Hematopoietic multipotent progenitor cell treated with erythropoietin and hydrocortisone succinate and interleukin-3 and kit ligand, for 8 days (in vitro differentiated cells): Measurements from ENCODE around the gene ZBTB7B.

Experiments used
- DNase-seq: peaks from one replicate; pipeline ENCODE4 v3.0.0-alpha.2; 2015

The ZBTB7B gene

DNA sequence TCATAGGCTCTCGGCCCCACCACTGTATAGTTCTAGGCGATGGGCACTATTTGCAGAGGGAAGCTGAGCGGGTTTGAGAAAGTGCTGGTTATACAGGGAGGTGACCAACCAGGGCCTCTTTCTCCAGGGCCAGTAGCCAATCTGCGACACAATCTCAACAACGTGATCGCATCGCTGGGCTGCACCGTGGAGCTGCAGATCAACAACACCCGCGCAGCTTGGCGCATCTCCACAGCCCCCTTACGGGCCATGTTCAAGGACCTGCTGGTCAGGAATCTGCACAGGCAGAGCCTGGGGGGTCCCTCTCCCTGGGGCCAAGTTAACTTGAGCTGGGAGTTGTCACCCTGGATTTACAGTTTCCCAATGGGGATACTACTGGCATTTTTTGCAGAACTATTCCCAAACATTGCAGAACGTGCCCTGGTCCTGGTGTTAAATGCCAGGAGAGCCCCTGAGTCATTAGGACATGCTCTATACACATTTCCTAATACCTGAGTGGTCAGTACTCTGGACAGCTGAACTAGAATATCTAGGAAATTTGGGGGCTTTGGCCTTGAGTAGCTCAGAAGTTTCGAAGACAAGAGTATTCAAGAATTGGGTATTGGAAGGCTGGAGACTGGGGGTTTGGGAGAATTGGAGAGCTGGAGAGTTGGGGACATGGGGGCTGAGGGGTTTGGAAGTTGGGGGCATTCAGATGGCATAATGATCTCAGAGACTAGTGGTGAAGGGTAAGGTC is 37.9 kb downstream of the ZBTB7B start:
- no peak for DNase-seq

DNA sequence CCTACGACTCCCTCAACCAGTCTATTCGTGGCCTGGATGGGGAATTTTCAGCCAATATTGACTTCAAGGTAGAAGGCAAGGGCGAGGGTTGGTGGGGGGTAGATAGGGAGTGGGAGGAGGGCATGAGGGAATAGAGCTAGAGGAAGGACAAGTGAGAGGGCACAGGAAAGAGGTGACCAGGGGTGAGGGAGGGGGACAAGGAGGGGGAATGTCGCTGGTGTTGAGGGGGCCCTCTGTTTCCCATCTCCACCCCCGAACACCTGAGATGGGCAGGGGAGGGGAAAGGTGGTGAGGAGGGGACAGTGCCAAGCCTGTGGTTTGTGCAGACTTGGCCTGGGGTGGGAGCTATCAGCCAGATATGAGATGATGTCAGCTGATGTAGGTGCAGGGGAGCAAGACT is 40.2 kb downstream of the ZBTB7B start:
- no peak for DNase-seq

DNA sequence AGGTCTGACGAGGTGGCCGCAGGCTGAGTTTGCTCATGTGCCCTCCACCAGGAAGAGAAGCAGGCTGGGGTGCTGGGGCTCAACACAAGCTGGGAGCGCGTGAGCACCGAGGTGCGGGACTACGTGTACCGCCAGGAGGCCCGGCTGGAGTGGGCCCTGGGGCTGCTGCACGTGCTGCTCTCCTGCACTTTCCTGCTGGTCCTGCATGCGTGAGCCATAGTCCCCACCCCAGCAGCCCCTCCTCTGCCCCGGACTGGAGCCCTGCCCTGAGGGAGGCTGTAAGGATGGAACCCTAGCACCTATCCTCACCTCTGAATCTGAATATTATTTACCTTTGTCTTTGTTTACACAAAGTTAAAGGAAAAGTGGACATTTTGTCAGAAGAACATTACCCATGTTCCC is 40.7 kb downstream of the ZBTB7B start:
- DNase-seq: no peak

DNA sequence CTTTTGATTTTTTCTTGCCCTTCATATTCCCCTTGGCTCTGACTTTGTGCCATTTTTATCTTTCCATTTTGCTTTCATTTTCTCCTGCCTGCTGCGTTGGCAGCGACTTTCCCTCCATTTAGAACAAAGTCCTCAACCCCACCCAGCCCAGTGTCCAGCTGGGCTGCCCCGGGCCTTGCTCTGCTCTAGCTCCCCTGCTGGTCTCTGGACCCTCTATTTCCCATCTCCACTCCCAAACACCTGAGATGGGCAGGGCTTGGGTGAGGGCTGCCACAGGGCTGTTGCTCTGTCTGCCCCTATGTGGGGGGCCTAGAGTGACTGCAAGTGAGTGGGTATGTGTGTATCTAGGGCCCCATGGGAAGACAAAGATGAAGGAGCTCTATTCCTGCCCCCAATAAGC is 41.2 kb downstream of the ZBTB7B start:
- DNase-seq: no peak

DNA sequence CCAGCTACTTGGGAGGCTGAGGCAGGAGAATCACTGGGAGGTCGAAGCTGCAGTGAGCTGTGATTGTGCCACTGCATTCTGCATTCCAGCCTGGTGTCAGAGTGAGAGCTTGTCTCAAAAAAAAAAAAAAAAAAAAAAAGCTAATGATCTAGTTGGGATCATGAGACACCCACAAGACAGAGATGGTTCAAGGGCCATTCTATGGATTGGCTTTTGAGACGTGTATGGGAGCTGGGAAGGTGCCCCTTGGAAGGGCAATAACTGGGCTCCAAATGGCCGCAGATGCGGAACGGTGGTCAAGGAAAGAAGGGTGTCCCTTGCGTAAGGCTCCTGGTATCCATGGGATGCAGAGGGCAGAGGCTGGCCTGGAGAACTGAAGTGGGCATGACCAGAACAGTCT is 41.8 kb downstream of the ZBTB7B start:
- no peak for DNase-seq

DNA sequence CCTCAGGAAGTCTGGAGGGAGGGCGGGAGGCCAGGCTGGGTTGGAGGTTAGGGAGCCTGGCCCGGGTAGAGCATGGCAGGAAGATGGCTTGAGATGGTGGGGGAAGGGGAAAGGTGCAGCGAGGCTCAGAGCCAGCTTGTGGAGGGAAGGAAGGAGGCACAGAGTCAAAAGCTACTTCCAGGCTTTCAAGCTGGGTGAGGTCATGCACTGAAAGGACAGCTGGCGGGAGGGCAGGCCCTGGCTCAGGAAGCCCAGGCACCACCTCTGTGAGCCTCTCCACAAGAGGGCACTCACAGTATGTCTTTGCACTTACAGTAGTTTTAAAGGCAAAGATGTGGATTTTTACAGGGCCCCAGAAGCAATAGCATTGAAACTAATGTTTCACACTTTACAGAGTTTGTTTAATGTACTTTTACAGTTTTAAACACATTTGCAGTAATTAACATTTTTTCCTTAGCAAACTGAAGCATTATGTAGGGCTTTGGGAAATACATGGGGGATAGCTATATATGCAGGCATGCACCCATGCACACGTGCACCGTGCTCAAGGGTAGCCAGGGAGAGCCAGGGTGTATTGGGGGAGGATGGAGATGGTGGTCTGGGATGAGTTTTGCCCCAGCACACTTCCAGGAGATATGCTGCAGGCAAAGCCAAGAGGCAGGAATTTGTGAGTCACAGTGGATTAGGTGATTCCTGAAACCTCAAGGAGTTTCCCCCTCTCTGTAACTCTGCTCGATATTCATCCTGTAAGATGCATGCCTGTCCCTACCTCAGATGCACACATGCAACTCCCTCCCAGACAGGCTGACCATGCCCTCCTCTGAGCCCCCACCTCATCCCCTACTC is 42.4 kb downstream of the ZBTB7B start:
- peak; percentile 84 for DNase-seq

DNA sequence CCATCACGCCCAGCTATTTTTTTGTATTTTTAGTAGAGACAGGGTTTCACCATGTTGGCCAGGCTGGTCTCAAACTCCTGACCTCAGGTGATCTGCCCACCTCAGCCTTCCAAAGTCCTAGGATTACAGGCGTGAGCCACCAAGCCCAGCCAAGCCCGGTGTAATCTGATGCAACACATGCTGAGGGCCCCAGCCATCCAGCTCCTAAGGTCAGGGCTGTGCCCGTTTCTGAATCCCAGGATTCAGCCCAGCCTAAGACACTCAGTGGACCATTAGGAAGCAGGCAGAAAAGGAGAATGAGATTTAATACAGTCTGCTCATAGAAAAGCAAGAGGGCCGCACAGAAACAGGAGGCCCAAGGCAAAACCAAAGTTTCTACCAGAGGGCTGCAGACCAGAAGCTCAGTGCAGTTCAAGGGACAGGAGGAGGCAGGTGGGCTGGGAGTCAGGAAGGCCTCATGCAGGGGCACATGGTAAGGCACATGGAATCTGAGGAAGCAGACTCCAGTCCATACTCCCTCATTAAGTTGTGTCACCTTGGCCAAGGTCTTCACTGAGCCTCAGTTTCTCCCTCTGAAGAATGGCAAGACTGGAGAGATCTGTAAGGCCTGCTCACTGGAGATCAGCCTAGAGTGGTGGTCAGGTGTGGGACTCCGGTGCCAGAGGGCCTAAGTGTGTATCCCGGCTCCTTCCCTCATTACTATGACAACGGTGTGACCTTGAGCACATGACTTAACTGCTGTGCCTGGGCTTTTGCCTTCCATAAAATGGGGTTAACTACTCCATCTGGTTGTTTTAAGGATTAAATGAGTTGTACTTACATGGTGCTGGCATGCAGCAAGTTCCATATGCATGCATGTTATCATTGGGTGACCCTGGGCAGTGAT is 46.1 kb downstream of the ZBTB7B start:
- no peak for DNase-seq

DNA sequence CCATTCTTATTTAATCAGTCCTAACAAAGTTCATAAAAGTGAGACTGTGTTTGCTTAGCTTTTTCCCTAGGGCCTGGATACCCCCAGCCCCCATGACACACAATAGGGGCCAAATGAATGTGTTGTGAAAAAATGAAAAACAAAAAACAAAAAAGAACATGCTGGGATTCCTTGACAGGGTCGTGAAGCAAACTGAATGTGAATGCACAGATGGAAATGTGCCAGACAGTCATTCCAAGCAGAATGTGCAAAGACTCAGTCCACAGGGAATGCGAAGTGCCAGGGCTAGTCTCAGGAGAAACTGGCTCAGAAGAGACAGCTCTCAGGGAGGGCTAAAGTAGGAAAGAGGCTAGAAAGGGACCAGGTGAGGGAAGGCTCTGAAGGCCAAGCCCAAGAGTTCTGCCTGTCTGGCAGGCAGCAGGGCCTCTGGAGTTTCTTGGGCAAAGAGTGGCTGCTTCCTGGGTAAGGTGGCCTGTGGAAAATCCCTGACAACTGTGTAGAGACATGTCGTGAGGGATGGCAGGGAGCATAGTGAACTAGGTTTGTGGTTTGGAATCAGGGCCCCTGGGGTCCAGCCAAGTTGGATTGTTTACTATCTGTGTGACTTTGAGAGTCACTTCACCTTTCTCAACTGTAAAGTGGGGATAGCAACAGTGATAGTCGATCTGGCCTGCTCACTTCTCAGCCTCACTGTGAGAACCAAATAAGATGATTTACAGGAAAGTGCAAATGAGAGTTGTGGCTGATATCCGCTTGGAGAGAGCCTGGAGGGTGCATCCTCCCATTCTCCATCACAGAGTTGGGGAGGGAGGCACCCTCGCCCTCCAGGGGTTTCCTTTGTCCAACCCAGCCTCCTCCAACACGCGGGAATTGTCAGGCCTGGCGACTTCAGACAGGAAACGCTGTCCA is 47.3 kb downstream of the ZBTB7B start:
- no peak for DNase-seq

DNA sequence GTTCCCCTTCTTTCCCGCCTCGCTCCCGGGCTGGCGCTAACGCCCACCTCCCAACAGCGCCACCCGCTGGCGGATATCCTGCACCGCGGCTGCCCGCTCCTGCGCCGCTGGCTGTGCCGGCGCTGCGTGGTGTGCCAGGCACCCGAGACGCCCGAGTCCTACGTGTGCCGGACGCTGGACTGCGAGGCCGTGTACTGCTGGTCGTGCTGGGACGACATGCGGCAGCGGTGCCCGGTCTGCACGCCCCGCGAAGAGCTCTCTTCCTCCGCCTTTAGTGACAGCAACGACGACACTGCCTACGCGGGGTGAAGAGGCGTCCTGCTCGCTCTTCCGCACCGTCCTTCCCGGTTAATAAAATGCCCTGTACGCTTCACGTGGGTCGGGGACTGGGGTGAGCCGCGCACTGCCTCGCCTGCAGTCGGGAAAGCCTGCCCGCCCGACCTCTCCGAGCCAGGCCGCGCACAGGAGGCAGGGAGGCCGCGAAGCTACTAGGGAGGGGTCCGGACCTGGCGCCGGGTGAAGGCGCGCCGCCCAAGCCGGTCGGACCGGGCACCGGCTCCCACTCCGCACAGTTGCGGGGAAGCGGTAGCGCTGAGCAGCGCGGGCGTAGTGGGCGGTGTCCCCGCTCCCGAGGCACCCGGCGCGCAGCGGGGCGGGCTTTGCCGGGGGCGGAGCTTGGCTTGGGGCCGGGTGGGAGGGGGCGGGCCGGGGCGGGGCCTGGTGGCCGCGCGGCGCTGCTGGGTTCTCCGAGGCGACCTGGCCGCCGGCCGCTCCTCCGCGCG is 48.1 kb downstream of the ZBTB7B start, which contains the start of gene ADAM15:
ADAM15 (plus strand) TSS at position 757 of the 782 bp plus-strand sequence. CDS start 71 bp downstream, outside the sequence.
- peak; percentile 82 for DNase-seq

DNA sequence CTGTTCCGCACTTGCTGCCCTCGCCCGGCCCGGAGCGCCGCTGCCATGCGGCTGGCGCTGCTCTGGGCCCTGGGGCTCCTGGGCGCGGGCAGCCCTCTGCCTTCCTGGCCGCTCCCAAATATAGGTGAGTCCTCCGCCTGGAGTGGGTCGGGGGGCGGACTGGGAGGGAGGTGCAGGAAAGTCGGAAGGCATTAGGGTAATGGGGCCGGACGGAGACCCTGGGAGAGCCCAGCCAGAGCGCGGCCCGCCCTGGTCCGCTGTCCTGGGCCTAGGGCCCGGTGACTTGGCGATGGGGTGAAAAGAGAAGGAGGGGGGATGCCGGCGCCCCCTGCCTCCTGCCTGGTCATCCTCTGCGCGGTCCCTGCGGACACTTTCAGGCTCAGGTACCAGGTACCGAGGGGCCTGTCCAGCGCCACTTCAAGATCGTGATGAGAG is 48.8 kb downstream of the ZBTB7B start:
- no peak for DNase-seq

DNA sequence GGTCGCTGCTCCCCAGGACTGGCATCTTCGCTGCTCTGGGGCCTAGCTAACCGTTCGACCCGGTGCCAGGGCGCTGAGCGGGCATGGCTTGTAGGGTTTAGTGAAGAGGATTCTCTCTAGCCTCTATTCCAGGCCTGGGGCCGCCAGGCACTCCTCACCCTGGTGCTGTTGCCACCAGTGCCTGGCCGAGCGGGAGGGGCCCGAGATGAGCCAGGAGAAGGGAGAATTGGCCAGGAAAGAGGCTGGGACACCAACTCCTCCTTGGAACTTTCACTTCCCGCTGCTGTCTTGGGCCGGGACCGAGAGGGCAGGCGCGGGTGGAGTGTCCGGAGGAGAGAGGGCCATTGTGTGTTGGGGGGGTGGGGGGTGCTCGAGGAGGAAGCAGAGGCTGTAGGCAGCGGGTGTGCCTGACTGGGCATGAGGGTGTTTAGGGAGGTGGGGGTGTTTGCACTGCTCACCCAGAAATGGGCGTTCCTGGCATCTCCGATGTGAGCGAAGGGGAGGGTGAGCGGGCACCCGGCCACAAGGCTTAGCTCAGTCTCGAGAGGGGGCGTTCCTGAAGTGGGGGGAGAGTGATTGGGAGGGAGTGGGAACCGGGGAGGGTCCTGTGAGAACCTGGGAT is 49.3 kb downstream of the ZBTB7B start:
- DNase-seq: peak; percentile 70

DNA sequence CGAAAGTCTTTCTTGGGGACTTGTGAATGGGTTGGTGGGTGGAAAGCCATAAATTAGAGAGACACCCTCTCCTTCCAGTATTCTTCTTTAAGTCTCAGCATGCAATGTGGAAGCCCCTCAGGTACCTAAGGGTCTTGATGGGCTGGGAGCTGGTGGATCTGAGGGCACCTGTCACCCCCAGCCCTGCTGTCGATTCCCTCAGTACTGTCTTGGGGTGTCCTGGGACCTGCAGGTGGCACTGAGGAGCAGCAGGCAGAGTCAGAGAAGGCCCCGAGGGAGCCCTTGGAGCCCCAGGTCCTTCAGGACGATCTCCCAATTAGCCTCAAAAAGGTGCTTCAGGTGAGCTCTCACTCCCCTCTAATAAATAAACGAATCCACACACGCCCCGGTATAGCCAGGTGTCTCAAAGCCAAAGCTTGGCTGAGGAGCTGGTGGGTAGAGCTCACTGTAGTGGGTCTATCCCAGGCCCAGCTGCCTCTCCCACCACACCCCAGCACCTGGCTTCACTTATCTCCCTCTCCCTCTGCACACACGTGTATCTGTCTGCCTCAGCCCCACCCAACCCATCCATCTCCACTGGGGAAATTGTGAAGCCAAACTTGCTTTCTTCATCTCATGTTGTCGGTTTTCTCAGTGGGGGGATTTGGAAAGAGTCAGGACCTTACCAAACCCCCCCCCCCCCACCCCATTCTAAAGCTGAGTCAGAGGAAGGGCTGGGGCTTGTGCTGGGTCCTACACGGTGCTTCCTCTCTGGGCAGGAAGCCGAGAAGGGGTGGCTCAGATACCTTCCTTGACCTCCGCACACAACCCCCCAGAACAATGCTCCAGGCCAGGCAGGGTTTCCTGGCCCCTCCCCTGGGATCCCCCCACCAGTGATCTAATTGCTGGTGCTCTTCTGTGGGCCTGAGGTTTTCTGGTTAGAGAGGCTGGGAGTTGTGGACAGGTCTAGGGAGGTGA is 50.1 kb downstream of the ZBTB7B start:
- DNase-seq: peak; percentile 48

DNA sequence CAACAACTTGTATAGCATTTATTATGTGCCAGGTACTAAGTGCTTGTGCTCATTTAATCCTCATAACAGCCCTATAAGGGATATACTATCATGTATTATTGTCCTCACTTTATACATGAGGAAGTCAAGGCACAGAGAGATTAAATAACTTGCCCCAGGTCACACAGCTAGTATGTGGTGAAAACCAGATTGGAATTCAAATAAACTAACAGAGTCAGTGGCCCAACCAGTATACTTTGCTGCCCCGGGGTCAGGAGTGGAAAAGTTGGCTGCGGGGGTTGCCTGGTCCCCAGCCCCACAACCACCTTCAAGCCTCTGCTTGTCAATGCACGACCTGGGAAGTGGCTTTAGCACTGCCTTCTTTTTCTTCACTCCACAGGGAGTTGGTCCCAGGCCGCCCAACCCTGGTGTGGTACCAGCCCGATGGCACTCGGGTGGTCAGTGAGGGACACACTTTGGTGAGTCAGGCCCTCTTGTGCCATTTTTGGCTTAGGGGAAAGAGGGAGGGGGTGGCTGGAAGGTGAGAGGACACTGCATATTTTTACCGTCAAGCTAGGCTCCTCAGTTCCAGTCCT is 51.0 kb downstream of the ZBTB7B start:
- DNase-seq: no peak

DNA sequence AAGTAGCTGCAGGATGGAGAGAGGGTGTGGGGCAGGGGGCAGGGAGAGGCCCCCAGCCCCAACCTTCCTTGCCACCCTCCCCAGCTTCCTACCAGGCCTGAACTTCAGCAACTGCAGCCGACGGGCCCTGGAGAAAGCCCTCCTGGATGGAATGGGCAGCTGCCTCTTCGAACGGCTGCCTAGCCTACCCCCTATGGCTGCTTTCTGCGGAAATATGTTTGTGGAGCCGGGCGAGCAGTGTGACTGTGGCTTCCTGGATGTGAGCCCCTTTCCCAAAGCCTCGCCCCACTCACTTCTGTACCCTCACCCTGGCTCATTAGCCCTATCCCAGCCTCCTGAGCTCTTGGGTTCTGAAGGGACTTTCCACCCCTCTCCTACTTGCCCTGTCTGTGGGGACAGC is 54.5 kb downstream of the ZBTB7B start:
- DNase-seq: no peak

DNA sequence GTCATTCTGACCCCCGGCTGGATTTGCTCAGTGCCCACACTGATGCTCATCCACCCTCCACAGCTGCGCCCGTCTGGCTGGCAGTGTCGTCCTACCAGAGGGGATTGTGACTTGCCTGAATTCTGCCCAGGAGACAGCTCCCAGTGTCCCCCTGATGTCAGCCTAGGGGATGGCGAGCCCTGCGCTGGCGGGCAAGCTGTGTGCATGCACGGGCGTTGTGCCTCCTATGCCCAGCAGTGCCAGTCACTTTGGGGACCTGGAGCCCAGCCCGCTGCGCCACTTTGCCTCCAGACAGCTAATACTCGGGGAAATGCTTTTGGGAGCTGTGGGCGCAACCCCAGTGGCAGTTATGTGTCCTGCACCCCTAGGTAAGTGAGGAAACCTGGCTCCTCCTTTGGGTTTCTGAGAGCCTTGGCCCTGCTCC is 55.2 kb downstream of the ZBTB7B start:
- no peak for DNase-seq

DNA sequence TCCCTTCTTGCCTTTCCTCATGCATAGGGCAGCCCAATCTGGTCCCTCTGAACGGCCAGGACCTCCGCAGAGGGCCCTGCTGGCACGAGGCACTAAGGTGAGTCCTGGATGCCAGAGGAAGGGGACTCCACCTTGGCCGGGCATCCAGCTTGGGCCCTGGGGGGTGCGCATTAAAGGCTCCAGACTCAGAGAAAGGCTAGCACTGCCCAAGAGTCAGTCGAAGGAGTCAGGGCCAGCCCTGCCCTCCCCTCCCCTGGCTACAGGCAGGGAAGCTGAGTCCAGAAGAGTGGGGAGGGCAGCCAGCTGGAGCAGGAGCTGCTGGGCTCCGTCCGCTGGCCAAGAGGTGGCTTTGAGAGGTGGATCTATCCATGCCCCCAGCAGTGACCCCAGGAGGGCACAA is 58.1 kb downstream of the ZBTB7B start:
- no peak for DNase-seq

DNA sequence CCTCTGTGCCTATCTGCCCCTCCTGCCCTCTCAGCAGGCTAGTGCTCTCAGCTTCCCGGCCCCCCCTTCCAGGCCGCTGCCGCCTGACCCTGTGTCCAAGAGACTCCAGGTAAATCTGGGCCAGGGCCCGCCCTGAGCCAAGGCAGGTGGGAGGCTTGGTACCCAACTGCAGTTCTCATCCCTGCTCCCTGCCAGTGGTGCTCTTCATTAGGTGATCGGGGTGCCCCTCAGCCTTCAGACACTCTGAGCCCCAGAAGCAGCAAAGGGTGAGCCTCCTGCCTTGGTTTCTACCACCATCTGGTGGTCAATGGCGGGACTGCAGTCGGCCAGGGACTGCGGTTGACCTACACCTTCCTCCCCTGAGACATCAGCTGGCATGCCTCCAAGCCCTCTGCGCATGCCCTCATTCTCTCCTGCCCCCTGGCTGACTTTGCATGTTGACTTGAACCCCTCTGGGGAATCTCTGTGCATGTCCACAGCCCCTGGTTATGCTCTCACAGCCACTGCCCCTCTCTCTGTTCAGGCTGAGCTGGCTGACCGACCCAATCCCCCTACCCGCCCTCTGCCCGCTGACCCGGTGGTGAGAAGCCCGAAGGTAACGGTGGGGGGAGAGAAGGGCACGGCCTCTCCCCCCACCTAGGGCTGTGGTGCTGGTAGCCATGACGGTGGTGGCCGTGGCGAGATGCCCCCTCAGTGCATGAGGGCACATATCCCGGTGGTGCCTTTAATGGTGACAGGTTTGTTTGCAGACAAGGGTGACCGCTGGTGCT is 59.0 kb downstream of the ZBTB7B start:
- peak; percentile 92 for DNase-seq

DNA sequence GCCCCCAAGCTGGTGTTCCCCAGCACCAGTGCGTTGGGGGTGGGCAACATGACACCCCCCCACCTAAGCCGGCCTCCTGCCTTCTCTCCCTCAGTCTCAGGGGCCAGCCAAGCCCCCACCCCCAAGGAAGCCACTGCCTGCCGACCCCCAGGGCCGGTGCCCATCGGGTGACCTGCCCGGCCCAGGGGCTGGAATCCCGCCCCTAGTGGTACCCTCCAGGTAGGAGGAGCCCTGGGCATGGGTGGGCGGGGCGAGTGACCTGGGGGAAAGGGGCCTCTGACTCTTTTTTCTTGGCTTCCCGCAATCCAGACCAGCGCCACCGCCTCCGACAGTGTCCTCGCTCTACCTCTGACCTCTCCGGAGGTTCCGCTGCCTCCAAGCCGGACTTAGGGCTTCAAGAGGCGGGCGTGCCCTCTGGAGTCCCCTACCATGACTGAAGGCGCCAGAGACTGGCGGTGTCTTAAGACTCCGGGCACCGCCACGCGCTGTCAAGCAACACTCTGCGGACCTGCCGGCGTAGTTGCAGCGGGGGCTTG is 59.6 kb downstream of the ZBTB7B start:
- DNase-seq: no peak
